Putamen (tissue), 1 donor: ENCODE measurements around the gene CRISPLD2.

Experiments used
- DNase-seq: peaks from one replicate; pipeline ENCODE4 v3.0.0-alpha.2; 2016; ENCODE audit warnings: low spot score

Gene CRISPLD2

GRCh38 chr16:84800158-84800978 is 19.4 kb upstream of the CRISPLD2 start:
- DNase-seq, result no peak

- no peak for DNase-seq
These were observed 16.6 kb upstream of the CRISPLD2 start for GRCh38 chr16:84803146-84803545.

- DNase-seq, result no peak
These were observed 15.5 kb upstream of the CRISPLD2 start for GRCh38 chr16:84804326-84804725.

- no peak for DNase-seq
These were observed 13.4 kb upstream of the CRISPLD2 start for GRCh38 chr16:84806256-84806889.

GRCh38 chr16:84806890-84807258 is 12.9 kb upstream of the CRISPLD2 start:
- DNase-seq, result no peak

- DNase-seq, result no peak
These were observed 12.0 kb upstream of the CRISPLD2 start for GRCh38 chr16:84807776-84808175.

- no peak for DNase-seq
These were observed 11.0 kb upstream of the CRISPLD2 start for GRCh38 chr16:84808826-84809225.

GRCh38 chr16:84810518-84811273 is 9.1 kb upstream of the CRISPLD2 start:
- DNase-seq, result no peak

- no peak for DNase-seq
These were observed 8.3 kb upstream of the CRISPLD2 start for GRCh38 chr16:84811529-84811928.

- DNase-seq, result no peak
These were observed 6.4 kb upstream of the CRISPLD2 start for GRCh38 chr16:84813141-84813934.

GRCh38 chr16:84815462-84815861 is 4.3 kb upstream of the CRISPLD2 start:
- DNase-seq, result no peak

GRCh38 chr16:84816023-84816422 is 3.8 kb upstream of the CRISPLD2 start:
- no peak for DNase-seq

- DNase-seq, result no peak
These were observed 3.3 kb upstream of the CRISPLD2 start for GRCh38 chr16:84816485-84816884.

- DNase-seq, result no peak
These were observed 2.6 kb upstream of the CRISPLD2 start for GRCh38 chr16:84817206-84817605.

- no peak for DNase-seq
These were observed 2.2 kb upstream of the CRISPLD2 start for GRCh38 chr16:84817613-84818012.

GRCh38 chr16:84818133-84818532 is 1.7 kb upstream of the CRISPLD2 start:
- no peak for DNase-seq

GRCh38 chr16:84818989-84819643 is 669 bp upstream of the CRISPLD2 start:
- DNase-seq, result no peak

- no peak for DNase-seq
These were observed 510 bp downstream of the CRISPLD2 start for GRCh38 chr16:84820305-84820684.

- DNase-seq, result no peak
These were observed 986 bp downstream of the CRISPLD2 start for GRCh38 chr16:84820771-84821170.

- DNase-seq, result no peak
These were observed 1.4 kb downstream of the CRISPLD2 start for GRCh38 chr16:84821179-84821578.
